ENCODE measurements around the gene CLUH.
"Not testable (repeated sequence)": the region's sequence is repeated elsewhere in the genome, so short reads cannot be mapped to it uniquely, and the experiment has no call there.

CLUH gene

DNA sequence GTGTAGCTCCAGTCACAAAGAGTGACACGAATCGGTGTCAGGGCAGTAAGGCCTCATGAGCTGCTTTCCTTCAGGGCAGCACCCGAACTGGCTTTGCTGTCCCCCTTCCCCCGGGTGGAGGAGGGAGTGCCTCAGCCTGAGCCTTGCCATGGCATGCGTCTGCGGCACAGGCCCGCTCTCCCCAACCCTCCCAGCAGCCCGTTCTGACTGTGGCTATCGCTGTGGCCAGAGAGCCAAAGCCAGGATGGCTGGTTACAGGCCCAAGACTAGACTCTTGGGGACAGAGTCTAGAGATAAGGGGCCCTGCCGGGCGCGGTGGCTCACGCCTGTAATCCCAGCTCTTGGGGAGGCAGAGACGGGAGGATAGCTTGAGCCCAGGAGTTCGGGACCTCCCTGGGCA is 25.9 kb downstream of the CLUH start:
- no peak for DNase-seq

DNA sequence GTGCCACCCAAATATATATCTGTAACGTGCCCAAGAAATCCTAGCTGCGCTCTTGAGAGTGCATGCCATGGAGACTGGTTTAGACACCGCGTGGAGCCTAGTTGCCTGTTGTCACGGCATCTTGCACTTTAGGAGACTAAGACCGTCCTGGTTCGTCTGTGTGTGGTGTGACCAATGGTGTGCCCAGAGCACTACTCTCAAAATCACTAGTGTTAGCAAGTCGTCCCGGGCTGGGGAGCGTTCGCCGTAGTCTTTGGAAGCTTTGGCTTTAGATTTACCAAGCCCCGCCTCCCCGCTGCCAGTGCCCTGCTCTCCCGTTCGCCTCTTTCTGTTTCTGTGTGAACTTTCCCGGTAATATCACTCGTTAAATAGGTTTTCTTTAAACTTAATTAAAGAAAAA is 27.0 kb downstream of the CLUH start:
- DNase-seq = no peak

DNA sequence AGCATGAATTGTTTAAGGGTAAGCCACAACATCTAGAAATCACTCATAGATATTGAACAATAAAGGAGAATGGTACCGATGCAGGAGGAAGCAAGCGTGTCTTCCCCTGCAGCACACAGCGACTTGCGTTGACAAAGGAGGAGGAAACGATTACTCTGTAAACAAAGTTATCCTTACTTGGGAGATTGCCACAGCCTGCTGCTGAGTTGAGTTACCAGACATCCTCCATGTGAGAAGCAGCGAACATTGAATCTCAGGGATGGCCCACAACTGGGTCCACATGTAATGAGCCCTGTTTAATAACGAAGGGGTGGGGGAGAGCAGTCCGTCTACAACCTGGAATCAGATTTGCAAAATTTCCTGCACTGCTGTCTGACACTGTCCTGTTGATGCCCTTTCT is 27.7 kb downstream of the CLUH start:
- no peak for DNase-seq

DNA sequence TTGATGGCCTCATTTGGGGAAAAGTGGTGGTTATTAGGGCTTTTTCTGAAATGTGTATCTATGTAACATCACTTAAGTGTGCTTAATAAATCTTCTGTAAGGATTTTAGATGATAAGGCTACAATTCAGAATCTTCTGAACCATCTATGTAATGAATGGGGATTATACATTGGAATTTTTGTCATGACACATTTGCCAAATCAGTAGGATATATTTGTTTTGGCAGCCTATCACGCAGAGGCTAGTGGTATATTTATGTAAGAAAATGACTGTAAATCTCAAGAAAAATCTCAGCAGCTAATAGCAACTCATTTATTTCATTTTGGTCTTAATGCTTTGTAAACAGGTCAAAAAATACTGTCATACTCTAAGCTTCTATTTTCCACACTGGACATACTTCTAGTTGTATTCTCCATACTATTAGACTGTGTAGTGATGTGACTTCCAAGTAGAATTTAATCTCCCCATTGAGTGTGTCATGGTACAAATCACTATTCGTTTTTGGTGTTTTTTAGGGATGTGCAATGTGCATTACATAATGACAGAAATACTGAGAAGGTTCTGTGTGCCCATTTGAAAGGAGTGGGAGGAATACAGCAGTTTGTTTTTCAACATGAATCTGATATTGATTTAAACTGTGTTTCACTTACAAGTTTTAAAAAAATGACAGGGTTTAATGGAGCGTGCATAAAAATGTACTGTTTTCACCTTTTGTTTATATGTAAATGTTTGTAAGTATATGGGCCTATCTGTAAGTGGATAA is 29.2 kb downstream of the CLUH start:
- DNase-seq = no peak

DNA sequence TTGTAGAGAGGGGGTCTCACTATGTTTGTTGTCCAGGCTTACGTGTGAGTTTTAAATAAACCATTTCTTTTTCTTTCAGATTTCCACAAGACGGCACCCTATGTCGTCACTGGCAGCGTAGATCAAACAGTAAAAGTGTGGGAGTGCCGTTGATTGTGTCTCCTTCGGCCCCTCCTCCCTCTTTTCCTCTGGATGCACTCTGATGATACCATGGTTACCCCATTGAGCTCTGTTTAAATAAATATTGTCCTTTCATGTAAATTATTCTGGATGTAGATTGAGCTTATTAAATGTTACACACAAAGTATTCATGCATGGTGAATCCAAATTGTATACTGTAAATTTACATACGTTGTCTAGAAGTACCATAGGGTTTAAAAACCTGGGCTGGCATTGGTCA is 29.9 kb downstream of the CLUH start:
- DNase-seq = no peak

DNA sequence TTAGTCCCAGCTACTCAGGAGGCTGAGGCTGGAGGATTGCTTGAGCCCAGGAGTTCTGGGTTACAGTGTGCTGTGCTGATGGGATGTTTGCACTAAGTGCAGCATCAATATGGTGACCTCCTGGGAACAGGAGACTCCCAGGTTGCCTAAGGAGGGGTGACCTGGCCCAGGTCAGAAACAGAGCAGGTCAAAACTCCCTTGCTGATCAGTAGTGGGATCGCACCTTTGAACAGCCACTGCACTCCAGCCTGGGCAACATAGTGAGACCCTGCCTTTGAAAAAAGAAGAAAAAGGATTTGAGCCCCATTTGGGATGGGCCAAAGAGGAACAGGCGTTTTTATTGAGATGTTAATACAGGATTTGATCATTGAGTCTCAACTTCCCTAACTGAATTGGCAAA is 30.6 kb downstream of the CLUH start:
- no peak for DNase-seq

DNA sequence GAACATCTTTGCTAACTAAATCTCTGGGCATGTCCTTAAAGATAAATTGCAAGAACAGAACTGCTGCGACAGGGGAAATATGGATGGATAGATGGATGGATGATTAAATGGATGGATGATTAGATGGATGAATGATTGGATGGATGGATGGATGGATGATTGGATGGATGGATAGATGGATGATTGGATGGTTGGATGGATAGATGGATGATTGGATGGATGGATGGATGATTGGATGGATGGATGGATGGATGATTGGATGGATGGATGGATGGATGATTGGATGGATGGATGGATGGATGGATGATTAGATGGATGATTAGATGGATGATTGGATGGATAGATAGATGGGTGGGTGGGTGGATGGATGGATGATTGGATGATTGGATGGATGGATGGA is 32.3 kb downstream of the CLUH start:
- not testable (repeated sequence) for DNase-seq

DNA sequence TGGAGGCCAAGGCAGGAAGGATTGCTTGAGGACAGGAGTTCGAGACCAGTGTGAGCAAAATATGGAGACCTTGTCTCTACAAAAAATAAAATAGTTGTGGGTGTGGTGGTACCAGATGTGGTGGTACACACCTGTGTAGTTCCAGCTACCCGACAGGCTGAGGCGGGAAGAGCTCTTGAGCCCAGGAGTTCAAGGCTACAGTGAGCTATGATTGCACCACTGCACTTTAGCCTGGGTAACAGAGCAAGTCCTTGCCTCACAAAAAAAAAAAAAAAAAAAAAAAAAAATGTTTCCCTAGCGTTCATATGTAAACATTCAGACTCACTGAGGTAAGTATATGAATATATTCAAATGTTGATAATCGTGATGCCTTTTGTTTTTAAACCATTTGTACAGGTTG is 39.5 kb downstream of the CLUH start:
- no peak for DNase-seq

DNA sequence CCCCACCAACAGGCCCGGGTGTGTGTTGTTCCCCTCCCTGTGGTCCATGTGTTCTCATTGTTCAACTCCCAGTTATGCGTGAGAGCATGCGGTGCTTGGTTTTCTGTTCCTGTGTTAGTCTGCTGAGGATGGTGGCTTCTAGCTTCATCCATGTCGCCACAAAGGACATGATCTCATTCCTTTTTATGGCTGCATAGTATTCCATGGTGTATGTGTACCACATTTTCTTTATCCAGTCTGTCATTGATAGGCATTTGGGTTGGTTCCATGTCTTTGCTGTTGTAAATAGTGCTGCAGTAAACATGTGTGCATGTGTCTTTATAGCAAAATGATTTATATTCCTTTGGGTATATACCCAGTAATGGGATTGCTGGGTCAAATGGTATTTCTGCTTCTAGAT is 51.2 kb downstream of the CLUH start:
- DNase-seq = not testable (repeated sequence)

DNA sequence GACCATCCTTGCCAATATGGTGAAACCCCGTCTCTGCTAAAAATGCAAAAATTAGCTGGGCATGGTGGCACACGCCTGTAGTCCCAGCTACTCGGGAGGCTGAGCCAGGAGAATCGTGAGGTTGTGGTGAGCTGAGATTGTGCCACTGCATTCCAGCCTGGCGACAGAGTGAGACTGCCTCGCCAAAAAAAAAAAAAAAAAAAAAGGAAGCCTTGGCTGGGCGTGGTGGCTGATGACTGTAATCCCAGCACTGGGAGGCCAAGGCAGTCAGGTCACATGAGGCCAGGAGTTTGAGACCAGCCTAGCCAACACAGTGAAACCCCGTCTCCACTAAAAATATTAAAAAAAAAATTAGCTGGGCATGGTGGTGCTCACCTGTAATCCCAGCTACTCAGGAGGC is 52.2 kb downstream of the CLUH start:
- not testable (repeated sequence) for DNase-seq

DNA sequence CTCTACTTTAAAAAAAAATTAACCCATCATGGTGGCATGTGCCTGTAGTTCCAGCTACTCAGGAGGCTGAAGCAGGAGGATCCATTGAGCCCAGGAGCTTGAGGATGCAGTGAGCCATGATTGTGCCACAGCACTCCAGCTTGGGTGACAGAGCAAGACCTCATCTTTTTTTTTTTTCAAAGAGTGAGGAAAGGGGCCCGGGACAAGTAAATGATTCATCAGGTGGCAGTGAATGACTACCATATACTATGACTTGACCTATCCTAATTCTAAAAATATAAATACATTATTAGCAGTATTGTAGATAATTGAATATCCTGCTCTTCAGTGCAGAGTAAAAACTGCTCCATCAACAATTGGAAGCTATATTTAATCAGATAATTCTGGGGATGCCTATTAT is 55.3 kb downstream of the CLUH start:
- DNase-seq = no peak

DNA sequence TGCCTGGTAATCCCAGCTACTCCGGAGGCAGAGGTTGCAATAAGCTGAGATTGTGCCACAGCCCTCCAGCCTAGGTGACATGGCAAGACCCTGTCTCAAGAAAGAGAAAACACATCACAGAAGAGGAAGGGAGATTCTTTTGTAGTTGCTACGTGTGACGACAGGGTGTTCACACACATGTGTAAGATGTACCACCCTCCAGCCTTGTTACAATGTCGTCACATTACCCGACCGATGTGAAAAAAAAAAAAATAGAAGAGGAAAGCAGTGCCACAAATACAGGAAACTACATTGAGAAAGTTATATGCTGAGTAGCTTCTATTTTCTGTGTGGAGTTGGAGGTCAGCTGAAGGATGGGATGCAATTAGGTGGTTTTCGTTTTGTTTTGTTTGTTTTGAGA is 56.0 kb downstream of the CLUH start:
- no peak for DNase-seq

DNA sequence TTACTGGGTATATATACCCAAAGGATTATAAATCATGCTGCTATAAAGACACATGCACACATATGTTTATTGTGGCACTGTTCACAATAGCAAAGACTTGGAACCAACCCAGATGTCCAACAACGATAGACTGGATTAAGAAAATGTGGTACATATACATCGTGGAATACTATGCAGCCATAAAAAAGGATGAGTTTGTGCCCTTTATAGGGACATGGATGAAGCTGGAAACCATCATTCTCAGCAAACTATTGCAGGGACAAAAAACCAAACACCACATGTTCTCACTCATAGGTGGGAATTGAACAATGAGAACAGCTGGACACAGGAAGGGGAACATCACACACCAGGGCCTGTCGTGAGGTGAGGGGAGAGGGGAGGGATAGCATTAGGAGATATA is 58.7 kb downstream of the CLUH start:
- not testable (repeated sequence) for DNase-seq

DNA sequence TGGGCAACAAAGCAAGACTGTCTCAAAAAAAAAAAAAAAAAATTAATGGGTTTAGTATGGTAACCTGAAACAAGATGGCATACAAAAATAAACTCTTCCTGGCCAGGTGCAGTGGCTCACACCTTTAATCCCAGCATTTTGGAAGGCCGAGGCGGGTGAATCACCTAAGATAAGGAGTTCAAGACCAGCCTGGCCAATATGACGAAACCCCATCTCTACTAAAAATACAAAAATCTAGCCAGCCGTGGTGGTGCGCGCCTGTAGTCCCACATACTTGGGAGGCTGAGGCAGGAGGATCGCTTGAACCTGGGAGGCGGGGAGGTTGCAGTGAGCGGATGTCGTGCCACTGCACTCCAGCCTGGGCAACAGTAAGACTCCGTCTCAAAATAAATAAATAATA is 62.4 kb downstream of the CLUH start:
- DNase-seq = no peak

DNA sequence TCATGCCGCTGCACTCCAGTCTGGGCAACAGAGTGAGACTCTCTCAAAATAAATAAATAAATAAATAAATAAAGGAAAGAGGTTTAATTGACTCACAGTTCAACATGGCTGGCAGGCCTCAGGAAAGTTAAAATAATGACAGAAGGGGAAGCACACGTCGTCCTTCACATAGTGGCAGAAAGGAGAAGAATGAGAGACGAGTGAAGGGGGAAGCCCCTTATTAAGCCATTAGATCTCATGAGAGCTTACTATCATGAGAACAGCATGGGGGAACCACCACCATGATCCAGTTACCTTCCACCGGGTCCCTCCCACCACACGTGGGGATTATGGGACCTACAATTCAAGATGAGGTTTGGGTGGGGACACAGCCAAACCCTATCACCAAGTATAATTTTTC is 63.6 kb downstream of the CLUH start:
- no peak for DNase-seq

DNA sequence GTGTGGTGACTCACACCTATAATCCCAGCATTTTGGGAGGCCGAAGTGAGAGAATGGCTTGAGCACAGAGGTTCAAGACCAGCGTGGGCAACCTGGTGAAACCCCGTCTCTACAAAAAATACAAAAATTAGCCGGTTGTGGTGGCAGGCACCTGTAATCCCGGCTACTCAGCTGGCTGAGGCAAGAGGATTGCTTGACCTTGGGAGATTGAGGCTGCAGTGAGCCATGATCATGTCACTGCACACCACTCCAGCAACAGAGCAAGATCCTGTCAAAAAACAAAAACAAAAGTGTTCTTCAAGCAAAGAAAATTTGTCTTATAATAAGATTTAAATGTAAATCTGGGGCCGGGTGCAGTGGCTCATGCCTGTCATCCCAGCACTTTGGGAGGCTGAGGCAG is 66.6 kb downstream of the CLUH start:
- DNase-seq = no peak

Measured in CD4-positive, alpha-beta T cell treated with Interleukin-17A for 4 hours (primary cell).